GM06990 (cell line): ENCODE measurements around the gene AKAP6.

Experiments used
- DNase-seq: peaks from one replicate; pipeline ENCODE4 v3.0.0-alpha.2; 2011; ENCODE audit not compliant: insufficient read length; ENCODE audit errors: extremely low read depth
- H3K27me3 ChIP-seq: replicated peaks from 2 replicates; pipeline ENCODE4 v1.6.0; 2011; ENCODE audit warnings: low read length; ENCODE audit not compliant: control insufficient read depth, insufficient read depth
- H3K36me3 ChIP-seq: 2 replicates; pipeline ENCODE4 v1.5.1; 2011; ENCODE audit warnings: low read length; ENCODE audit not compliant: control insufficient read depth, insufficient read depth
- H3K4me3 ChIP-seq: replicated peaks from 2 replicates; pipeline ENCODE4 v1.5.1; 2011; ENCODE audit warnings: low read depth, mild to moderate bottlenecking, control low read depth, low read length
- CTCF ChIP-seq: IDR thresholded peaks from 2 replicates; pipeline ENCODE4 v1.5.1; 2011; ENCODE audit warnings: low read length, control low read depth, mild to moderate bottlenecking, inconsistent platforms; ENCODE audit not compliant: insufficient read depth, poor library complexity, severe bottlenecking

The AKAP6 gene

GRCh38 chr14:32596390-32596789 lies 267.3 kb downstream of the AKAP6 start:
- Histone ChIP-seq H3K4me3 (no peak overlapping the region), H3K27me3 (no peaks in the 10 kb centered on the region), H3K36me3 (no peaks in the 10 kb centered on the region)
- no peak for TF ChIP-seq CTCF
- DNase-seq, result no peak

- no peak for TF ChIP-seq CTCF
- Histone ChIP-seq H3K27me3 (no peaks in the 10 kb centered on the region), H3K4me3 (no peak overlapping the region), H3K36me3 (no peaks in the 10 kb centered on the region)
- DNase-seq, result no peak
Observed at GRCh38 chr14:32597771-32598170, 268.7 kb downstream of the AKAP6 start.

GRCh38 chr14:32601069-32601468 lies 272.0 kb downstream of the AKAP6 start:
- no peak overlapping the region for H3K4me3 ChIP-seq
- H3K36me3 ChIP-seq, result no peaks in the 10 kb centered on the region
- H3K27me3 ChIP-seq, result no peaks in the 10 kb centered on the region
- no peak for TF ChIP-seq CTCF
- DNase-seq, result no peak

GRCh38 chr14:32601906-32602305 lies 272.8 kb downstream of the AKAP6 start:
- no peak for TF ChIP-seq CTCF
- no peak for DNase-seq

GRCh38 chr14:32602699-32603098 lies 273.6 kb downstream of the AKAP6 start:
- DNase-seq, result no peak
- Histone ChIP-seq H3K36me3 (no peaks in the 10 kb centered on the region), H3K27me3 (no peaks in the 10 kb centered on the region), H3K4me3 (no peak overlapping the region)
- TF ChIP-seq CTCF, result no peak

More at GRCh38 chr14:32601906-32602305, 272.8 kb downstream of the AKAP6 start:
- H3K36me3 ChIP-seq, result no peaks in the 10 kb centered on the region
- no peaks in the 10 kb centered on the region for H3K27me3 ChIP-seq
- H3K4me3 ChIP-seq, result no peak overlapping the region

GRCh38 chr14:32603992-32604565 lies 275.0 kb downstream of the AKAP6 start:
- no peak for DNase-seq
- TF ChIP-seq CTCF, result no peak
- Histone ChIP-seq H3K36me3 (no peaks in the 10 kb centered on the region), H3K4me3 (no peak overlapping the region), H3K27me3 (no peaks in the 10 kb centered on the region)
